RPMI7951 (cell line): ENCODE measurements around the gene MOSPD3. TPM values are rescaled to one million over a fixed set of nuclear protein-coding genes. Genes with fewer than 3 reads are reported as not detected.

Experiments
- total RNA-seq: library from RNA; depleted of rRNA; stranded (reverse); fragments of >200 nt; shearing (Covaris generic); gene quantifications from 2 replicates; pipeline ENCODE4 v1.2.3, GENCODE V29; 2014; rRNA removed

The MOSPD3 gene
- total RNA-seq, 1 experiment from 2014 or later = 19.7 TPM

Other genes with a start within 250 kb of the MOSPD3 start
- gene PILRA, start 239.1 kb upstream of the MOSPD3 start, total RNA-seq = not detected in 2 replicates
- gene ZCWPW1, start 183.8 kb upstream of the MOSPD3 start, total RNA-seq = 0.20 and 3.7 TPM in 2 replicates
- gene MEPCE, start 182.7 kb upstream of the MOSPD3 start, total RNA-seq = 22.2 and 22.5 TPM in 2 replicates
- gene PPP1R35, start 176.0 kb upstream of the MOSPD3 start, total RNA-seq = 30.5 and 40.4 TPM in 2 replicates
- 0.39 TPM in 1 of 2 replicates, not detected in the other for gene SPACDR, start 148.3 kb upstream of the MOSPD3 start, total RNA-seq
- gene TSC22D4, start 133.3 kb upstream of the MOSPD3 start, total RNA-seq = 12.5 and 23.6 TPM in 2 replicates
- not detected in 2 replicates for gene NYAP1, start 128.6 kb upstream of the MOSPD3 start, total RNA-seq
- 6.5 and 7.2 TPM in 2 replicates for gene AGFG2, start 73.3 kb upstream of the MOSPD3 start, total RNA-seq
- gene SAP25, start 38.6 kb upstream of the MOSPD3 start, total RNA-seq = 2.1 TPM in 1 of 2 replicates, not detected in the other
- gene LRCH4, start 26.4 kb upstream of the MOSPD3 start, total RNA-seq = 8.3 and 10.8 TPM in 2 replicates
- gene FBXO24, start 26.2 kb upstream of the MOSPD3 start, total RNA-seq = 0.49 and 0.72 TPM in 2 replicates
- 175 and 237 TPM in 2 replicates for gene PCOLCE, start 10.2 kb upstream of the MOSPD3 start, total RNA-seq
- gene TFR2, start 29.0 kb downstream of the MOSPD3 start, total RNA-seq = 0.12 and 0.98 TPM in 2 replicates
- not detected in 2 replicates for gene ACTL6B, start 43.9 kb downstream of the MOSPD3 start, total RNA-seq
- gene GNB2, start 61.2 kb downstream of the MOSPD3 start, total RNA-seq = 89.4 and 125 TPM in 2 replicates
- gene GIGYF1, start 81.7 kb downstream of the MOSPD3 start, total RNA-seq = 4.8 and 5.3 TPM in 2 replicates
- 79.5 and 91.4 TPM in 2 replicates for gene POP7, start 93.6 kb downstream of the MOSPD3 start, total RNA-seq
- not detected in 2 replicates for gene EPO, start 107.9 kb downstream of the MOSPD3 start, total RNA-seq
- not detected in 2 replicates for gene ZAN, start 121.1 kb downstream of the MOSPD3 start, total RNA-seq
- gene EPHB4, start 215.0 kb downstream of the MOSPD3 start, total RNA-seq = 24.6 and 27.0 TPM in 2 replicates
- 9.4 and 9.6 TPM in 2 replicates for gene SLC12A9, start 240.2 kb downstream of the MOSPD3 start, total RNA-seq